K562 (cell line): Measurements from ENCODE around the gene ZFYVE19. TPM values are rescaled to one million over a fixed set of nuclear protein-coding genes. Genes with fewer than 3 reads are reported as not detected.
A peak's percentile ranks its signal among the peaks of the same experiment; 100 is the strongest.

ENCODE experiments used
- CBX1 ChIP-seq: sonication (generic); IDR thresholded peaks from 2 replicates; pipeline ENCODE4 v1.6.1; 2016; ENCODE audit warnings: antibody characterized with exemption, low read depth, mild to moderate bottlenecking
- CREM ChIP-seq: IDR thresholded peaks from 2 replicates; pipeline ENCODE4 v1.6.1; 2014; ENCODE audit warnings: antibody characterized with exemption, low read depth
- FOXJ2 ChIP-seq: fragments of 200-800 bp; sonication (Bioruptor generic); IDR thresholded peaks from 2 replicates; pipeline ENCODE4 v1.6.1; 2016; ENCODE audit warnings: missing genetic modification characterization, missing compliant biosample characterization
- GABPB1 ChIP-seq: sonication (generic); formaldehyde crosslinking; IDR thresholded peaks from 2 replicates; pipeline ENCODE4 v1.8.0; 2022; ENCODE audit warnings: mild to moderate bottlenecking, missing genetic modification reagents
- HNRNPLL ChIP-seq: fragments of 200-400 bp; formaldehyde crosslinking; IDR thresholded peaks from 2 replicates; pipeline ENCODE4 v1.6.1; 2017; ENCODE audit warnings: low read length, low read depth, mild to moderate bottlenecking; ENCODE audit not compliant: poor library complexity, severe bottlenecking
- ILK ChIP-seq: fragments of 450-650 bp; IDR thresholded peaks from 2 replicates; pipeline ENCODE4 v1.6.1; 2016; ENCODE audit warnings: missing genetic modification characterization, low read depth, mild to moderate bottlenecking, missing compliant biosample characterization, moderate library complexity, borderline replicate concordance
- MAFG ChIP-seq: fragments of 450-650 bp; conservative IDR thresholded peaks from 2 replicates; pipeline ENCODE4 v1.6.1; 2016; ENCODE audit warnings: missing genetic modification characterization, missing compliant biosample characterization
- NCOA6 ChIP-seq: fragments of 450-650 bp; IDR thresholded peaks from 2 replicates; pipeline ENCODE4 v1.6.1; 2017; ENCODE audit warnings: mild to moderate bottlenecking
- PKNOX1 ChIP-seq: fragments of 450-650 bp; IDR thresholded peaks from 2 replicates; pipeline ENCODE4 v1.6.1; 2016
- REST ChIP-seq, 2 experiments: fragments of 450-650 bp; formaldehyde crosslinking in 1 of 2; IDR thresholded peaks; 2 replicates each; pipeline versions ENCODE4 v1.4.0 to v1.6.1; 2014 to 2020; ENCODE audit warnings: mild to moderate bottlenecking in 2 of 2, borderline replicate concordance in 1 of 2, low read depth in 1 of 2
- ZBTB11 ChIP-seq, 3 experiments: fragments of 200-800 bp in 1 of 3; fragments of 250-450 bp in 1 of 3; fragments of 450-650 bp in 1 of 3; sonication (Bioruptor Pico) in 1 of 3; sonication (Bioruptor generic) in 1 of 3; formaldehyde crosslinking in 1 of 3; IDR thresholded peaks; 2 replicates each; pipeline versions ENCODE4 v1.6.1 to v1.8.0; 2016 to 2022; ENCODE audit warnings: mild to moderate bottlenecking in 2 of 3, missing genetic modification characterization in 2 of 3, missing compliant biosample characterization in 1 of 3, moderate library complexity in 1 of 3
- ZNF121 ChIP-seq: sonication (generic); formaldehyde crosslinking; conservative IDR thresholded peaks from 2 replicates; pipeline ENCODE4 v1.8.0; 2022; ENCODE audit warnings: missing genetic modification reagents
- ZNF134 ChIP-seq: fragments of 250-450 bp; sonication (Bioruptor Pico); conservative IDR thresholded peaks from 2 replicates; pipeline ENCODE4 v1.4.0; 2020
- polyA plus RNA-seq, 8 experiments: library from polyadenylated mRNA; depleted of rRNA in 4 of 8; stranded (reverse) in 5 of 8; unstranded in 3 of 8; fragments of >200 nt; fragmentation: Nextera tagmentation in 2 of 8; fragmentation: Illumina TruSeq in 1 of 8; extraction: Ambion mirVana in 2 of 8; extraction: Trizol in 1 of 8; gene quantifications; 2 replicates each; pipeline versions ENCODE4 v1.2.1 to v1.2.3, GENCODE V29; 2011 to 2014; ENCODE audit warnings: inconsistent platforms in 1 of 8, missing spikeins in 1 of 8
- total RNA-seq, 7 experiments: library from RNA; depleted of rRNA in 6 of 7; stranded (reverse); fragments of >200 nt in 6 of 7; fragmentation: Illumina TruSeq in 2 of 7; extraction: Trizol in 2 of 7; gene quantifications; 2 replicates each; pipeline versions ENCODE4 v1.2.1 to v1.2.3, GENCODE V29; 2011 to 2021; ENCODE audit warnings: low replicate concordance in 1 of 7

Gene ZFYVE19
- total and polyA plus RNA-seq, 9 of the 15 experiments (the other 6 are each of a cell fraction or from before 2014, with no cell fraction given) = 1.5 to 36.8 (median 19.9) TPM

GRCh38 chr15:40762919-40763800 lies 43.7 kb upstream of the ZFYVE19 start (continued):
- TF ChIP-seq PKNOX1 = peak; percentile 56; the same call in 1 of the 2 replicates
- TF ChIP-seq GABPB1 (CRISPR knock-in tag) = no peak
- TF ChIP-seq CBX1 = no peak
- TF ChIP-seq HNRNPLL = no peak
- TF ChIP-seq ZBTB11 (CRISPR knock-in tag; IDR thresholded peaks at IDR 0.05) = no peak
- TF ChIP-seq FOXJ2 = no peak
- TF ChIP-seq CREM = no peak
- 0 out of 2 replicates have a peak, but pooled peaks have one; percentile 6 for TF ChIP-seq MAFG (tag)
- TF ChIP-seq NCOA6 = no peak
- TF ChIP-seq ILK (tag) = no peak
- TF ChIP-seq ZNF121 (CRISPR knock-in tag) = no peak
- no peak for TF ChIP-seq ZNF134
- TF ChIP-seq REST (IDR thresholded peaks at IDR 0.05; ENCODE audit: borderline replicate concordance) = no peak
- no peak for TF ChIP-seq REST (CRISPR knock-in tag; IDR thresholded peaks at IDR 0.05; ENCODE audit: low read depth)
